Inferior parietal cortex (tissue), 1 donor: ENCODE results near the gene GPR17.

Experiments used
- DNase-seq: peaks from one replicate; pipeline ENCODE4 v3.0.0-alpha.2; 2016; ENCODE audit errors: extremely low spot score

The GPR17 gene

GRCh38 chr2:127645395-127646291 is at the start of gene GPR17:
Gene GPR17, plus strand, starts transcription at chr2:127646153. Its CDS starts 4,583 bp downstream, at chr2:127650736.
- DNase-seq, result no peak

- no peak for DNase-seq
Observed at GRCh38 chr2:127596311-127597045, 49.5 kb upstream of the GPR17 start.

- DNase-seq, result no peak
Observed at GRCh38 chr2:127597046-127597983, 48.6 kb upstream of the GPR17 start.

GRCh38 chr2:127597984-127598380 is 48.0 kb upstream of the GPR17 start:
- no peak for DNase-seq

GRCh38 chr2:127598711-127599110 is 47.2 kb upstream of the GPR17 start:
- DNase-seq, result no peak

GRCh38 chr2:127599211-127599610 is 46.7 kb upstream of the GPR17 start:
- DNase-seq, result no peak

GRCh38 chr2:127604986-127605385 is 41.0 kb upstream of the GPR17 start:
- no peak for DNase-seq

- no peak for DNase-seq
Observed at GRCh38 chr2:127605691-127606263, 40.2 kb upstream of the GPR17 start.

- no peak for DNase-seq
Observed at GRCh38 chr2:127606625-127607398, 39.1 kb upstream of the GPR17 start.

GRCh38 chr2:127607399-127607908 is 38.5 kb upstream of the GPR17 start:
- DNase-seq, result no peak

- no peak for DNase-seq
Observed at GRCh38 chr2:127608061-127609030, 37.6 kb upstream of the GPR17 start.

- DNase-seq, result no peak
Observed at GRCh38 chr2:127609031-127609751, 36.8 kb upstream of the GPR17 start.

GRCh38 chr2:127609818-127610217 is 36.1 kb upstream of the GPR17 start:
- no peak for DNase-seq

GRCh38 chr2:127610561-127610960 is 35.4 kb upstream of the GPR17 start:
- DNase-seq, result no peak

- DNase-seq, result no peak
Observed at GRCh38 chr2:127611076-127611925, 34.7 kb upstream of the GPR17 start.

GRCh38 chr2:127612111-127612822 is 33.7 kb upstream of the GPR17 start:
- DNase-seq, result no peak

- no peak for DNase-seq
Observed at GRCh38 chr2:127614246-127614645, 31.7 kb upstream of the GPR17 start.
